DMS 273 treated with DMSO at 0.1 percent for 48 hours (cell line): ENCODE data around the gene FAAP24.
"Not testable (repeated sequence)": the region's sequence is repeated elsewhere in the genome, so short reads cannot be mapped to it uniquely, and the experiment has no call there.

Experiments used
- DNase-seq: peaks from one replicate; lab custom pipeline; 2025; lab: John Stamatoyannopoulos, UW

The FAAP24 gene

DNA sequence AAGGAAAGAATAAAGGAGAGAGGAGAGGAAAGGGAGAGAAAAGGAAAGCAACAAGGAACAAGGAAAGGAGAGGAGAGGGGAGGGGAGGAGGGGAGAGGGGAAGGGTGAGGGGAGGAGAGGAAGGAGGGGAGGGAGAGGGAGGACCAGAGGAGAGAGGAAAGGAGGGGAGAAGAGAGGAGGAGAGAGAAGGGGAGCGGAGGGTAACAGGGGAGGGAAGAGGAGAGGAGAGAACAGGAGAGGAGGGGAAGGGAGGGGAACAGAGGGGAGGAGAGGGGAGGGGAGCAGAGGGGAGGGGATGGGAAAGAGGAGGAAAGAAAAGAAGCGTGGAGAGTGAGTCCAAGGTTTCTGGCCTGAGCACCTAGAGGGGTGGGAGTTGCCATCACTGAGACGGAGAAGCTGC, 26.7 kb downstream of the FAAP24 start:
- no peak for DNase-seq

DNA sequence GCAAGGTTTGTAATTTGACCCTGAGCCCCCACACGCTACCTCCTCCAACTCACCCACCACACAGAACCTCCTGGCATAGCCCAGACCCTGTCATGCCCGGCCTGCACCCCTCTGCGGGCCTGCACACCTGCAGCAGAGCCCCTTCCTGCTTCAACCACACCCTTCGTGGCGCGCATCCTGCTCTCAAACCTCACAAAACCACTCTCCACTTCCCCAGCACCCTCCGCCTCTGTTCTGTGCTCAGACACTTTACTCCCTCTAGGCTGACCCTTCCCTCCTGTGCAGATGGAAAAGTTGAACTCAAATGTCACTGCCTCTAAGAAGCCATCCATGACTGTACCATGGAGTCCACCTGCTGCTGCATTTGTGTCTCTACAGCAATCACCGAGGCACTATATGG, 28.5 kb downstream of the FAAP24 start:
- DNase-seq: no peak

GRCh38 chr19:33000910-33001309, 28.9 kb downstream of the FAAP24 start:
- no peak for DNase-seq

DNA sequence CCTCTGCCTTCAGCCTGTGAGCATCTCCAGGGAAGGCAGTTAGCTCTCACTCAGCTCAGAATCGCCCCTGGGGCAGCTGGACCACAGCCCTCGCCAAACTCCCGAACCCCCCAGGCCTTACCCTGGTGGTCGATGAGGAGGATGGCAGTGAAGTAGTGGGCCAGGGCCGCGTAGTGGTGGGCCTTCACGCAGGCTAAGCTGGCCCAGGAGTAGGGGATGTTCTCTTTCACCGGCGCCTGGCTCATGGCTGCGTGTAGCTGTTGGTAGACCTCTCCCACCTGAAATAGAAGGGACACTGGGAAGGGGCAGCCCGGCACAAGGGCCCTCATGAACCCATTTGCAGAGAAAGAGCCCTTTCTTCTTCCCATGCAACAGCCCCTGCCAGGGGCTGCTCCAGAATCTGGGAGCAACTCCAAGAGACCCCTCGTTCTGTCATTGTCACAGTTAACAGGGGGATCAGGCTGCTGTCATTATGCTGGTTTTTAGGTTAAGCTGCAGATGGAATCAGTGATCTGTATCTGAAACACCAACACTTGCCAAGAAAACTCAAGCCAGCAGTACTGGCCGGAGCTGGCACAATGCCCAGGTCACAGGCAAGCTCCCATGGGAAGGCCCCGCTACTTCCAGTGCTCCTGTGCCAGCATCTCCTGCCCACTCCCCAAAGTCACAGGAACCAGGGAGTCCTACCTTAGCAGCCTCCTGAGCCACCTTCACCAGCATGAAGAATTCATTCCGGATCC, 30.3 kb downstream of the FAAP24 start:
- not testable (repeated sequence) for DNase-seq

DNA sequence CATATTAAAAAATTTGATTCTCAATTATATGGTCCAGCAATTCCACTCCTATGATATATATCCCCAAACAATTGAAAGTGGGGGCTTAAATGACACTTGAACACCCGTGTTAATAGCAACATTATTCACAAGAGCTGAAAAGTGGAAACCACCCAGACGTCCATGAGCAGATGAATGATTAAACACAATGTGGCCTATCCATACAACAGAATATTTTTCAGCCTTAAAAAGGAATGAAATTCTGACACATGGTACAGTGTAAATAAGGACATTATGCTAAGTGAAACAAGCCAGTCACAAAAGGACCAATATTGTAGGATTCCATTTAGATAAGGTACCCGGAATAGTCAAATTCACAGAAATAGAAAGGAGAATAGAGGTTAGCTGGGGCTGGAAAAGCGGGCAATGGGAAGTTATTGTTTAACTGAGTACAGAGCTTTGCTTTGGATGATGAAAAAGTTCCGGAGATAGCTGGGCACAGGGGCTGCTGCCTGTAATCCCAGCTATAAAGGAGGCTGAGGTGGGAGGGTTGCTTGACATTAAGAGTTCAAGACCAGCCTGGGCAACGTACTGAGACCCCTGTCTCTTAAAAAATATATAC, 31.5 kb downstream of the FAAP24 start:
- DNase-seq: not testable (repeated sequence)

DNA sequence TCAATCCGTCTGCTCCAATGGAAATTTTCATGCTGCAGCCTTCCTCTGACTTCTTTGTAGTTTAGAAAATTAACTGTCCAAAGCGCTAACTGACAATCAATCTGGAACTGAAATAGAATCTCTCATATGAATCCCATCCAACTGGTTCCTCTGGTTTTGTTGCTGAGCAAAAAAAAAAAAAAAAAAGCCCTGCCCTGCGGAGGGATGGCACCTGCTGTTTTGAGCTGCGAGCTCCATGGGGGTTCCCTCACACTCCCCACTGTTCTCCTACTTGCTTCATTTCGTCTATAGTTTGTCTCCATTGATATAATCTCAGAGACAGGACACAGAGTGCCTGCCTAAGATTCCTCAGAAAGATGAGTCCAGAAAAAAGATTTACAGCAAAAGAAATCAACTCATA, 33.4 kb downstream of the FAAP24 start:
- DNase-seq: no peak

GRCh38 chr19:33008738-33009137, 36.7 kb downstream of the FAAP24 start:
- no peak for DNase-seq

- DNase-seq: not testable (repeated sequence)
These were observed 38.8 kb downstream of the FAAP24 start for GRCh38 chr19:33010891-33011290.

- no peak for DNase-seq
These were observed 50.6 kb downstream of the FAAP24 start for GRCh38 chr19:33022472-33023116.

GRCh38 chr19:33024398-33024797, 52.4 kb downstream of the FAAP24 start:
- no peak for DNase-seq

DNA sequence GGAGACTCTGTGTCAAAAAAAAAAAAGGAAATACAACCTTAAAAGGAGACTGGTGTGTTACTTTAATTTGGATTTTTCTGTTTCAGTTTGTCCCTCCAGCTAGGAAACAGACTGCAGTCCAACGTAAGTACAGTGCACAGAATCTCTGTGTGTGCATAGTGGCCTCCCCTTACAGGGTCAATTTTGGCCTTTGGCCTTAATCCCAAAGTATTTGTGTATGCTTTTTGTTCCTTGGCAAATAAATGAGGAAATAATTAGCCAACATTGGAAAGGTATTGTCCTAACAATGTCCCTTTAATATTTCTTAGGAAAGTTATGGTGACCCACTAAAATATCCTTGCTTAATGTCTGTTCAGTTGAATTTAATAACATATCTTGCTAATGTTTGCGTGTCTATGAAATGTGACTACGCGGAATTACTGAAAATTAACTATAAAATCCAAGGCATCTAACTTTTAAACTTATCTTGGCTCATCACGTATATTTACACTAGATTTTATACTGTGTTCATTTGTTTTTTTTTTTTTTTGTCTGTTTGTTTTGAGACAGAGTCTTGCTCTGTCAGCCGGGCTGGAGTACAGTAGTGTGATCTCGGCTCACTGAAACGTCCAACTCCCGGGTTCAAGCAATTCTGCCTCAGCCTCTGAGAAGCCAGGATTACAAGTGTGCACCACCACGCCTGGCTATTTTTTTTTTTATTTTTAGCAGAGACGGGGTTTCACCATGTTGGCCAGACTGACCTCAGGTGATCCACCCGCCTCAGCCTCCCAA, 53.6 kb downstream of the FAAP24 start:
- not testable (repeated sequence) for DNase-seq

GRCh38 chr19:33026602-33027001, 54.6 kb downstream of the FAAP24 start:
- DNase-seq: not testable (repeated sequence)
